Esophagus squamous epithelium (tissue), 4 donors: ENCODE data around the gene SAP30.

Source experiments
- CTCF ChIP-seq, 6 experiments: fragments of 450-650 bp in 4 of 6; fragments of 200-600 bp in 2 of 6; sonication (generic) in 2 of 6; IDR thresholded peaks; one replicate each; pipeline ENCODE4 v1.5.1; 2016 to 2019; ENCODE audit warnings: antibody characterized with exemption in 6 of 6, mild to moderate bottlenecking in 4 of 6, moderate library complexity in 4 of 6
- POLR2A ChIP-seq, 4 donors: fragments of 450-650 bp; IDR thresholded peaks; one replicate each; pipeline ENCODE4 v1.6.1; 2017; ENCODE audit warnings: antibody characterized with exemption in 4 of 4, mild to moderate bottlenecking in 4 of 4, moderate library complexity in 3 of 4

DNA sequence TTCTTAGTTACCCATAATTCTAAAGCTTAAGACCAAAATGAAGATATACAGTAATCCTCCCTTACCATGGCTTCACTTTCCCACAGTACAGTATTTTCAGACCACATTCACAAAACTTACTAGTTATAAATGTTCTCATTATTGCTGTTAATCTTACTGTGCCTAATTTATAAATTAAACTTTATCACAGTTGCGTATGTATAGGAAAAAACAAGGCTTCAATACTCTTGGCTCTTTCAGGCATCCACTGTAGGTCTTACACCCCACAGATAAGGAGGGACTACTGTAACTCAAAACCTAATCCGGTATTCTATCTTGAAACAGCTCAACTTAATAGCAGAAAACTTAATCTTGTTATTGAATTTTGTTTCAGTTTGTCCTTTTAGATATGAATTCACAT lies 40.2 kb upstream of the SAP30 start:
- TF ChIP-seq CTCF (IDR thresholded peaks at IDR 0.05) (no peak), POLR2A (IDR thresholded peaks at IDR 0.05) (no peak)
